ENCODE results near the gene SIL1.

SIL1 gene

DNA sequence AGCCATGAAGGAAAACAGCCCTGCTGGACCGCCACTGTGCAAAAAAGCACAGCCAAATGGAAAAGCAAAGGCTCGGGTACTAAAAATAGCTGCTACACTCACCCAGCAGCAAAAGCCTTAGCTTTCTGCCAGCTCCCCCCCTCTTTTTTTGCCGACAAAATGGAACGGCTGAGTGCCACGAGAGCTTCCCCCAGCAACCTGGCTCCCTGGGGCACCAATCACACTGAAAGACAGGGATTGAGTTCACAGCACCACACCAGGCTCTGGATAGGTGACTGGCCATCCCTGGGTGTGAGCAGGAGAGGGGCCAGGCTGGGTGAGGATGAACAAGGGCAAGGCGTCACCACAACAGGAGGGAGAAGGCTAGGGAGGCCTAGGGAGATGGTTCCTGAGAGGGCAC, 66.7 kb downstream of the SIL1 start:
- TF ChIP-seq, protein P1, sequence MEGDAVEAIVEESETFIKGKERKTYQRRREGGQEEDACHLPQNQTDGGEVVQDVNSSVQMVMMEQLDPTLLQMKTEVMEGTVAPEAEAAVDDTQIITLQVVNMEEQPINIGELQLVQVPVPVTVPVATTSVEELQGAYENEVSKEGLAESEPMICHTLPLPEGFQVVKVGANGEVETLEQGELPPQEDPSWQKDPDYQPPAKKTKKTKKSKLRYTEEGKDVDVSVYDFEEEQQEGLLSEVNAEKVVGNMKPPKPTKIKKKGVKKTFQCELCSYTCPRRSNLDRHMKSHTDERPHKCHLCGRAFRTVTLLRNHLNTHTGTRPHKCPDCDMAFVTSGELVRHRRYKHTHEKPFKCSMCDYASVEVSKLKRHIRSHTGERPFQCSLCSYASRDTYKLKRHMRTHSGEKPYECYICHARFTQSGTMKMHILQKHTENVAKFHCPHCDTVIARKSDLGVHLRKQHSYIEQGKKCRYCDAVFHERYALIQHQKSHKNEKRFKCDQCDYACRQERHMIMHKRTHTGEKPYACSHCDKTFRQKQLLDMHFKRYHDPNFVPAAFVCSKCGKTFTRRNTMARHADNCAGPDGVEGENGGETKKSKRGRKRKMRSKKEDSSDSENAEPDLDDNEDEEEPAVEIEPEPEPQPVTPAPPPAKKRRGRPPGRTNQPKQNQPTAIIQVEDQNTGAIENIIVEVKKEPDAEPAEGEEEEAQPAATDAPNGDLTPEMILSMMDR (conservative IDR thresholded peaks at IDR 0.05; ENCODE audit: low read depth, low read length): no peak
- peak overlapping the region; percentile 25 for H3K4me3 ChIP-seq (ENCODE audit: low read depth, low read length)
- DNase-seq (ENCODE audit: low read depth): peak; percentile 71

DNA sequence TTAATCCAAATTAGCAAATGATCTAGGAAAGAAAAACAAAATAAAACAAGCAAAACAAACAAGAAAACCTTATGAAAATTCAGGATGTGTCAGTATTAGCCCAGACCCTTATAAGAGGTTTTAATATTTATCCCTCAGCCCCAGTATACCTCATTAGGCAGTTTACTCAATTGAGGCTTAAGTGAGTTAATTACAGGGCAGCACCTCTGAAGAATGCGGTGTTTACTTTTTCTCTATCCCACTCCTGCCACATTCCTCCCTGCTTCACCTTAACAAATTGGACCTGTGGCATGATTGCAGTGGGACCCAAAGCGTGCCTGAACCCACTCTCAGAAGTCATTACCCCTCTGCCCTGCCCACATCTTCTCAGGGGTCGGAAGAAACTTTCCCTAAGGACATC, 67.1 kb downstream of the SIL1 start:
- no peak for DNase-seq (ENCODE audit: low read depth)
- TF ChIP-seq, protein P1 (conservative IDR thresholded peaks at IDR 0.05; ENCODE audit: low read depth, low read length): no peak
- H3K4me3 ChIP-seq (ENCODE audit: low read depth, low read length): peak overlapping the region; percentile 25

DNA sequence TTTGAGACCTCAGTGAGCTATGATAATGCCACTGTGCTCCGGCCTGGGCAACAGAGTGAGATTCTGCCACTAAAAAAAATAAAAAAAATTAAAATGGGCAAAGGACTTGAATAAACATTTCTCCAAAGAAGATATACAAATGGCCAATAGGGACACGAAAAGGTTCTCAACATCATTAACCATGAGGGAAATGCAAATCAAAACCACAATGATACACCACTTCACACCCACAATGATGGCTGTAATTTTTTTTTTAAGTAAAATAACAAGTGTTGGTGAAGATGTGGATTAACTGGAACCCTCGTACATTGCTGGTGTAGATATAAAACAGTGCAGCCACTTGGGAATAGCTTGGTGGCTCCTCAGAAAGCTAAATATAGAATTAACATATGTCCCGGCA, 68.0 kb downstream of the SIL1 start:
- H3K4me3 ChIP-seq (ENCODE audit: low read depth, low read length): no peak overlapping the region
- no peak for DNase-seq (ENCODE audit: low read depth)
- TF ChIP-seq, protein P1 (conservative IDR thresholded peaks at IDR 0.05; ENCODE audit: low read depth, low read length): no peak

GRCh38 chr5:139126711-139127111, 71.5 kb downstream of the SIL1 start:
- DNase-seq (ENCODE audit: low read depth): no peak
- TF ChIP-seq, protein P1 (conservative IDR thresholded peaks at IDR 0.05; ENCODE audit: low read depth, low read length): no peak
- no peak overlapping the region for H3K4me3 ChIP-seq (ENCODE audit: low read depth, low read length)

DNA sequence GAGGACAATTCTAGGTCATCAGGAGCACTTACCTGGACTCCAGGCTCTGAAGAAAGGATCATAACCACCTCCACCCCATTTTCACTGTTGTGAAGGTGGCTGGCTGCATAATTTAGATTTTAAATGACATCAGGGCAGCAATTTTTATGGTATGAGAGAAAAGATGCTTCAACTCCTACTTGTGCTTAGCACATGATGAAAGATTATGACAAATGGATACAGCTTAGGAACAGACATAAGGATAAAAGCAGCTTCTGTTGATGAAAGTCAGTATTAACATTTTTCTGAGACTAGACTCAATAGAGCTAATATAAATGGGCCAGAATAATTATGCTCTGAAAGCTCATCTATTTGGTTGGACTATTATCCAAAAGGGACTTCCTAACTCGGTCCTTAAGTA, 72.2 kb downstream of the SIL1 start:
- no peak for DNase-seq (ENCODE audit: low read depth)
- TF ChIP-seq, protein P1 (conservative IDR thresholded peaks at IDR 0.05; ENCODE audit: low read depth, low read length): no peak
- H3K4me3 ChIP-seq (ENCODE audit: low read depth, low read length): no peak overlapping the region

DNA sequence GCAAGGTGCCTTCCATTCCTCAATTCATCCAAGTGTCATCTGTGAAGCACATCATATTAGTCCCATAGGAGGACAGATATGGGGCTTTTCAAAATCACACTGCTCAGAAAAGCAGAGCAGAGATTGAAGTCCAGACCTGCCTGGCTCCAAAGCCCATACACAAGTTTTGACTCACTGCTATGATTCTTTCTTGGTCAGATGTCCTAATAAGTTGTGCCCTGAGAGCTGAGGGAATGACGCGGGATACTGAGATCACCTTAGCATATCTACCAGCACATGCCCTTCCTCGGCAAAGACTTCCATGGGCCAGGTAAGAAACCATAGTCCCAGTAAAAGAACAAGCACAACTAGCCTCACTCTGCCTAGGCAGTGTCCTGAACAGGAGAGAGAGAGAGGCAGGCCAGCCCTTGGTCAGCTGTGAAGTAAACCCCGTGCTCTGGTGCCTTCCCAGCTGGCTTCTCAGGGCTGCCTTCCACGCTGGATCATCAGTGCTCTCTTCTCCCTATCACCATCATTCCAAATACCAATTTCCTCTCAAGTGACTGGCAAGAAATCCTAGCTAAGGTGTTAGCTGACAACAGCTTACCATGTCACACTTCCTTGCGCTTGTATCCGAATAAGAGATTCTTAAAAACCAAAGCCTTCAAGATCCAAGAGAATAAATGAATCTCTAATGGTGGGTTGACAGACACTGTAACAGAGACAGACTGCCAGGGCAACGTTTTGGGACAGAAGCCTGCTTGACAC, 73.2 kb downstream of the SIL1 start:
- TF ChIP-seq, protein P1 (conservative IDR thresholded peaks at IDR 0.05; ENCODE audit: low read depth, low read length): no peak
- no peak overlapping the region for H3K4me3 ChIP-seq (ENCODE audit: low read depth, low read length)
- no peak for DNase-seq (ENCODE audit: low read depth)

DNA sequence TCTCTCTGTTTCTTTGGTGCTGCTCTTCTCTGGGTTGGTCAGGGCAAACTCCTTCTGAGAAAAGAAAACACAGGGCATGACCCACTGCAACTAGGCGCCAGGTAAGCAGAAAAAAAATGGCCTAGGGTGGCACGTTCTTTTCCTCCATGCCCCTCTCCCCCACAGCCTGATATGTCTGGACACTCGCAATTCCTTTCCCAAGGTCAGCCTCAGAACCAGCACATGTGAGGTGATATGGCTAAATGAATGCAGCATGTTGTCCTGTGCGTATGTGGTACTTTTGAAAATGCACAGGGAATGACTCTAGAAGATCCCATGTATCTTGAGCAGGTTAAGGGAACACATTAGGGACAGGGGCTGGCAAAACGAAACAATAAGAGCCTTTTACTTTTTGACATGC, 77.0 kb downstream of the SIL1 start:
- no peak overlapping the region for H3K4me3 ChIP-seq (ENCODE audit: low read depth, low read length)
- DNase-seq (ENCODE audit: low read depth): no peak
- TF ChIP-seq, protein P1 (conservative IDR thresholded peaks at IDR 0.05; ENCODE audit: low read depth, low read length): no peak

Measured in choroid plexus epithelial cell (primary cell).